ENCODE data around the gene GFPT2.
"Not testable (repeated sequence)": the region's sequence is repeated elsewhere in the genome, so short reads cannot be mapped to it uniquely, and the experiment has no call there.

The GFPT2 gene

DNA sequence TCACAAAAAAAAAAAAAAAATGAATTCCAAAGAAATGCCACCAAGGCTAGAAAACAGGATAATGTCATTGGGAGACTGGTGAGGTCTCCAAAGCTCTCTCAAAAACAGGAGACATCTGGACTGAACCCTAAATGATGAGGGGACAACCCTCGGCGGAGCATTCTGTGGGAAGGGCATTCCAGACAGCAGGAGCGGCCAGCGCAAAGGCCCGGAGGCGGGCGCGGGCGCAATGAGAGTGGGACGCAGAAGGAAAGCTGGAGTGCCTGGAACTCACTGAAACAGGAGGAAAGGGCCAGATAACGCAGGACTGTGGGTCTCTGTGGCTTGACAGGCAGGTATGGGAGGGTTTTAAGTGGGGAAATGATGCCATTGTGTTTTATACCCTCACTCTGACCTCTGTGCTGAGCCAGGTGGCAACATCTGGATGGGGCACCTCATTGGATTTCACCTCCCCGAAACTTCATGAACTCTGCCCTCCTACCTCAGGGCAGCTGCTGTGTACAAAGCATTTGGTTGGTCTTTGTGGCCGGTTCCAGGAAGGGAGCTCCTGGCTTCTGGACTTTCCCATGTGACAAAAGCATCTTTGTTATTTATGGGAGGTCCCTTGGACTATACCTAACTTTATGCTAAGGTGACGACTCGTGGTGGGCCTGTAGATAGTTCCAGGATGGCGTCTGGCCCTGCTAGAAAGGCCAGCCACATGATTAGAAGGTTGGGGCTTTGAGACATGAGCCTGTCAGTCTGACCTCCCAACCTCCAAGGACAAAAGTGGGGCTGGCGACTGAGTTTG is 49.7 kb downstream of the GFPT2 start:
- DNase-seq, result no peak

DNA sequence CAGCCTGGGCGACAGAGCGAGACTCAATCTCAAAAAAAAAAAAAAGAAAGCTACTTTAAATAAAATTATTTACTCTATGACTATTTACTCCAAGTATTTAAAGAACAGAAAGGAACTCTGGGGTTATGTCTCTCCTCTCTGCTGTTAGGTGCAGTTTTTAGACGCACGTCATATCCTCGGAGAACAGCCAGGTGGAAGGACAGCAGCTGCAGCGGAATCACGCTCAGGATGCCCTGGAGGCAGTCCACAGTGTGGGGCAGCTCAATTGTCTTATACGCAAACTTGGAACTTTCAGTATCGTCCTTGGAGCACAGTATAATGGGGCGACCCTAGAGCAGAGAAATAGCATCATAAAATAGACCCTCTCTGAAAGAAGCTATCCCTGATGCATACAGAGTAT is 50.9 kb downstream of the GFPT2 start:
- no peak for DNase-seq

DNA sequence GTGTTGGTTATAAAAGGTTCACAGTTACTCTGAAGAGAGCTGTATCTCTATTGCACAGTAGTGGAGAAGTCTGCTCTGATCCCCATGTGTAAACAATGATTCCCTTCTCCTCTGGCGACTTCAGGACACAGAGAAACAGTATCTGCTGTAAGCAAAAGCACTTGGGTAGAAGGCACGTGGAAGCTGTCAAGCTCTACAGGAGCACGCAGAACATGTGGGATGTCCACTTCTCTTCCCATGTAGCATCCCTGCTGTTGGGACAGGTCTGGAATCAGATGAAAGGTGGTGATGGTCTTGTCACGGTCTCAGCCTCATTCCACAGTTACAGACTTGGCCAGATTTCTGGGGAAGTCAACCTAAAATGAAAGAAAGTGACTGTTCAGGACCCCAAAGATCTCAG is 51.9 kb downstream of the GFPT2 start:
- no peak for DNase-seq

DNA sequence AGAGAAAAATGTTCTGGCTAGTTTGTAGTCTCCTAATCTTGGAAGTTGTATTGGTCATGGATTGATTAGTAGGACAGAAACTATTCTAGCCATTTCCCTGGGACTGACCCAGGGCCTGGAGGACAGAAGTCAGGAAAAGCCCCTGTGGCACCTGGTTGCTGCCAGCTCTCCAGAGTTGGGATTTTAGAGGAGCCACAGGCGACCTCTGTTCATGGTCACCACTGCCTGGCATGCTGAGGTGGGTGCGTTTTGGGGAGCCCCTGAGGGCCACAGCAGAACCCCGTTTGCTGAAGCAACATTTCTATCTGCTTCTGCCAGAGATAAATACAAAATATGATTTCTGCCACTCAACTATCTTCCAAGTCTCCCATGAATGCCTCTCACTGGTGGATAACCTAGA is 53.6 kb downstream of the GFPT2 start:
- no peak for DNase-seq

DNA sequence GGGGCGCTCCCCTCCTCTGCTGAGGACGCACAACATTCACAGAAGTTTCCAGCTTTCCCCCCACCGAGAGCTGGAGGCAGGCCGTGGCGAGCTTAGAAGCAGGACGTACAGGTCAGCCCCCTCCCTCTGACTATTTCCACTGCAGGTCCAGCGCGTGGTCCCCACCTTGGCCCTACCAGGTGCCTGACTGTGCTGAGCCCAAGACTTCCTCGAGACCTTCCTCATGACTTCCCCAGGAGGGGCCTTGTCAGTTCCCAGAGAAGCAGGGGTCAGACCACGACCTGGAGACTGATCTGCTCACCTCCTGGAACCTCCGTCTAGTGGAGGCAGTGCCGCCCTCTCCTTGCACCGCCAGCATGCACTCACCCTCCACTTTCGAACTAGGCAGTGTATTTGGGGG is 54.1 kb downstream of the GFPT2 start:
- DNase-seq, result not testable (repeated sequence)

DNA sequence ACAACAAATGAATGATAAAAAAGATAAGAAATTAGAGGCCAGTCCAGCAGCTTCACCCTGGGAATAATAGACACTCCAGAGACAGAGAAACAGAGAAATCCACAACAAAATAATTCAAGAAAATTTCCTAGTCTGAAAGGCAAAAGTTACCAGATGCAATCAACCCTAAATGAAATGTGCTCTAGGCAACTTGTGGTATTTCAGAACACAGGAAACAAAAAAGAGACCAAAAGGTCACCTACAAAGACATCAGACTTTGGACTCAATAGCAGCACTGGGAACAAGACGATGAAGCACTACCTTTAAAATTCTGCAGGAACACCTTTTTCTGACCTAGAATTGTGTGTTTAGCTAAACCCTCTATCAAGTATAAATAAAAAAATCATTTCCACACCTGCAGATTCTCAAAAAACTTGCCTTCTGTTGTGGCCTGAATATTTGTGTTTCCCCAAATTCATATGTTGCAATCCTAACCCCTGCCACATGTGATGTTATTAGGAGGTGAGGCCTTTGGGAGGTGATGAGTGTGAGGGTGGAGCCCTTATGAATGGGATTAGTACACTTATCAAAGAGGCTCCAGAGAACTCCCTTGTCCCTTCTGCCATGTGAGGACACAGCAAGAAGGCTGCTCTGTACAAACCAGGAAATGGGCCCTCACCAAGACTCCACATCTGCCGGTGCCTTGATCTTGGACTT is 55.4 kb downstream of the GFPT2 start:
- no peak for DNase-seq

DNA sequence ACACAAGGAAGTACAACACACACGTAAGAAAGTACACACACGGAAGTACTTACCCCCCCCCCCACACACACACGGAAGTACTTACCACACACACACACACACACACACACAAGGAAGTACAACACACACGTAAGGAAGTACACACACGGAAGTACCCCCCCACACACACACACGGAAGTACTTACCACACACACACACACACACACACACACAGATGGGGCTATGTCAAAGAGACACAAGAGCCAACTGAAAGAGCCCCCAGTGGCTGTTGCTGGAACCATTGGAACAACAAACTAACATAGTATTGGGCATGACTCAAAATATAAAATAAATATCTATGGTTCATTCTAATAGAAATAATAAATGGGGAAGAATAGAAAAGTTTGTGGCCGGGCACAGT is 56.4 kb downstream of the GFPT2 start:
- no peak for DNase-seq

DNA sequence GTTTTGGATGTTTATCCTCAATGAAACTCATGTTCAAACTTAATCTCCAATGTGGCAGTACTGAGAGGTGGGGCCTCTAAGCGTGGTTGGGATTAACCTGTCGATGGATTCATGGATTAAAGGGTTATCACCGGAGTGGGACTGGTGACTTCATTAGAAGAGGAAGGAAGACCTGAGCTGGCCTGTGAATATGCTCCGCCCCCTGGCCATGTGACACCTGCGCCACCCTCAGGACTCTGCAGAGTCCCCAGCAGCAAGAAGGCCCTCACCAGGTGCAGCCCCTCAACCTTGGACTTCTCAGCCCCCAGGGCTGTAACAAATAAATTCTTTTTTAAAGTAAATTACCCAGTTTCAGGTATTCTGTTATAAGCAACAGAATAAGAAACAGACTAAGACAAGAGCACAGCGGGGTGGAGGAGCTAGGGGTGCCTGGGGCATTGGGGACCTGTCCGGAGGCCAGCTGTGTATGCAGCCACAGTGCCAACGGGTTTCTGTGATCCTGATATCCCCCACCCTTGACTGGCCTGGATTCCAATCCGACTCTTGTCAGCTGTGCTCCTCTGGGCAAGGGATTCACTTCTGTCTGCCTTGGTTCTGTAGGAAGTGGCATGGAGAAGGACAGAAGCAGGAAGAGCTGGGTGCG is 58.1 kb downstream of the GFPT2 start:
- DNase-seq, result no peak

DNA sequence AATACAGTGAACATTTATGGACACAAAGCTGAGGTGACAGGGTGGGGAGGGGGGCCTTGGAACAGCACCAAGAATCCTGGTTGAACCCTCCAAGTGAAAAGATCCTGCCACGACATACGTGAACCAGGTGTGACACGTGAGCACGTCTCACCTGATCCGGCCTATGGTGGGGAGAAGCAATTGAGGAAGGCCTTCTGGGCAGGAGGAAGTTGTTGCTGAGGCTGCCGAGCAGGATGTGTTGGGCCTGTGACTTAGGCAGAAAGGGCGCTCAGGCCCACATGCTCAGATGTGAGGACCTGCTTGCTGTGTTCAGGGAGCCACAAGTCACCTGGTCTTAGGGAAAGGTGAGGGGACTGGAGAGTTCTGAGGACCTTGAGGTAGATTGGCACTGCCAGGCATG is 58.7 kb downstream of the GFPT2 start:
- DNase-seq, result no peak

DNA sequence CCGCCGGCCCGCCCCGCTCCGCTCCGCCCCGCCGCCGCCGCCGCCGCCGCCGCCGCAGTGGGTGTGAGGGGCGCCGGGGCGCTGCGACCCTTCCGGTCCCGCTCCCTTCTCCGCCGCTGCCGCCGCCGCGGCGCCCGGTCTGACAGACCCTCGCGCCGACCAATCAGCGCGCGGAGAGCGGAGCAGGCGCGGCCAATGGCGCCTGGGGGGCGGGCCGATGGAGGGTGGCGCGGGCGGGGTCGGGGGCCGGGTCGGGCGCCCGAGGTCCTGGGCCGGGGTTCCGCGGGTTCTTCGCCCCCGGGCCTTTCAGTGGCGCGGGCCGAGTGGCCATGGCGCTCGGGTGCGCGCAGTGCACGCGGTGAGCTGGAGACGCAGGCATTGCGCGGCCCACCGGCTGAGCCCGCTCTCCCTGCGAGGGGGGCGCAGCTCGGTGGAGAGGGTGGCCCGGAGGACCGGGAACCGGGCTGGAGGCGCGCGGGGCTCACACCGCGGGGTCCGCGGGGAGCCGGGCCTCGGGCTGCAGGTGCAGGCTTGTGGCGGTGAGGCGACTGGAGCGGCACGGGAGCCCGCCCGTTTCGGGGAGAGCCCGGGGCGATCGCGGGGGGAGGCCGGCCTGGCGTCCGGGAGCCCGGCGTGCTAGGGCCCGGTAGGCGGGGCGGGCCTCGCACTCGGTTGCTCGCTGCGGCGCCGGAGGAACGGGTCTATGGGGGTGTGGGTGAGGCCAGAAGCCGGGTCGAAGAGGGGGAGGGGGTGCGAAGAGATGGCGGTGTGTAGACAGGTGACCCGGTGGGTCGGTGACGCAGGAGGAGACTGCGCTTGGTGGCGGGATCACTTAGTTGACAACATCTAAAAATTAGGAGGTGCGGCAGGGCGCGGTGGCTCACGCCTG is 60.9 kb downstream of the GFPT2 start, which contains the start of gene MAPK9:
Gene MAPK9 (minus strand): TSS at position 141 of the 889 bp plus-strand sequence. CDS start 11,522 bp downstream, outside the sequence.
- DNase-seq, result peak; percentile 74

DNA sequence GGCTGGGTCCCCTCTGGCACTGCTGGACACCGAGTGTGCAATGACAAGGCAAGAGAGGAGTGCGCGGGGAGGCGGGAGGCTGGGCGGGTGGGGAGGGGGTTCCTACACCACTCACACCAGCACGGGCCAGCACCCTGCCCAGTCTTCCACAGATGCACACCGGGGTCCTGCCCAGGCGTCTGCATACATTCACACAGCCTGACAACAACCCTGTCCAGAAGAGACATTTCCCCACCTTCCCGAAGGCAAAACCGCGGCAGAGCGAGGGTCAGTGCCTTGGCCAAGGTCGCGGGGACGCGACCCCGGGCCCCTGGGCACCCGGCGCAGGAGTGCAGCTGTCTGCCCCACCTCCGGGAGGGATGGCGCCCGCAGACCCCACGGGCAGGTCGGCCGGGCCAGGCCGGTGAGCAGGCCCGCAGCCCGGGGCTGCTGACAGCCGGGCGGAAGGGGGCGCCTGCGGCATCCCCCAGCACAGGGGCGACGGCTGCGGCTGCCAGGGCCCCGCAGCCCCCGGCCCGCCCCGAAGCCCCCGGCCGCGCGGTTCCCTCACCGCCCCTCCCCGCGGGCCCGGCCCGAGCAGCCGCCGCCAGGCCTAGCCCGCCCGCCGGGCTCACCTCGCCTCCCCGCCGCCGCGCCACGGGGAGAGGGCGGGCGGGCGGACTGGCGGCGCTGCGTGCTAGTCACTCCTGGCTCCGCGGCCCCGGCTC is 61.7 kb downstream of the GFPT2 start:
- DNase-seq, result no peak

DNA sequence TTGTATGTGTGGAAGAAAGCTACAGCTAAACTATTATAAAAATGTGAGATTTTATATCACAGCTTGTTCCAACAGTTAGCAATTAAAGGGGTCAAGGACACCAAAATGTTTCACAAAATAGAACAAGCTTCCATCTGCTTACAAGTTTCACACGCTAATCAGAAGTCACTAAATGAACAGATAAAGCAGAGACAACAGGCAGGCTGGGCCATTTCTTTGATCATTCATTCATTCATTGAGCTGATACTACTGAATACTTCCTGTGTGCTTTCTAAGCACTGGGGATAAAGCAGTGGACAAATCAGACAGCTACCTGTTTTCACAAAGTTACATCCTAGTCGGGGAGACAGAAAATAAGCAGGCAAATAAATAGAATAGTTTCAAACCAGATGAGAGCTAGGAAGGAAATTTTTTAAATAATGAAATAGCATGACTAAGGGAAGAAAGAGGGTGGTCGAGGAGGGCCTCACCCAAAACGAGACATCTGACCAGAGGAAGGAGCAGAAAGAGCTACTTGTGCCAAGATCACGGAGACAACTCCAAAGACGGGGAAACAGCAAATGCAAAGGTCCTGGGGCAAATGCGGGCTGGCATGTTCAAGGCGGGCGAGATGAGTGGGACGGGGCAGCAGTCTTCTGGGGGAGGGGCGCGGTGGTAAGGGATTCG is 62.4 kb downstream of the GFPT2 start:
- DNase-seq, result no peak

DNA sequence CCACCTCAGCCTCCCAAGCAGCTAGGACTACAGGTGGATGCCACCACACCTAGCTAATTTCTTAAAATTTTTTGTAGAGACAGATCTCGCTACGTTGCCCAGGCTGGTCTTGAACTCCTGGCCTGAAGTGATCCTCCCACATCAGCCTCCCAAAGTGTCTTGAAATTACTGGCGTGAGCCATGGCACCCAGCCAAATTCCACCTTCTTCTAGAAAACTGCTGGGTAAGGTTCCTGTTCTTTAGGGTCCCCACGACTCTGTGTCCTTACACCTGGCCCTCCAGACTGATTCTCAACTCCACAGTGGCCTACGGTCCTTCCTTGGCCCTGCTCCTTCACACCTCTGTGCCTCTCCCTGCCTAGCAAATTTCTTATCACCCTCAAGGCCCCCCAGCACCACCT is 63.2 kb downstream of the GFPT2 start:
- DNase-seq, result no peak

DNA sequence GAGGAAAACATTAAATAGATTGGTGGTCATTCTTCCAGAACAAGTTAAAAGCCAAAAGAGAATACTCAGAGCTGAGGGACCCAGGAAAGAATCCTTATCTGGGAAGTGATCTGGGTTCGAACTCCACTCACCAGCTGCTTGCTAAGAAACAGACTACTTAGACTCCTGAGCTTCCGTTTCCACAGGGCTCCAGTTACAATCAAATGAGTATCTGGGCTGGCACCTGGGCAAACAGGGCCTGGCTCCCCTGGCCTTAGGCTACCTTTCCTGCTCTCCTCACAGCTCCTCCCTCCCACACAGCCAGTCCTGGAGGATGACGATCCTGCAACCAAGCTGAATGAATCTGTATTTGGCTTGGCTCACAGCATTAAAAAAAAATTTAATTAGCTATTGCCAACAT is 63.7 kb downstream of the GFPT2 start:
- DNase-seq, result no peak

DNA sequence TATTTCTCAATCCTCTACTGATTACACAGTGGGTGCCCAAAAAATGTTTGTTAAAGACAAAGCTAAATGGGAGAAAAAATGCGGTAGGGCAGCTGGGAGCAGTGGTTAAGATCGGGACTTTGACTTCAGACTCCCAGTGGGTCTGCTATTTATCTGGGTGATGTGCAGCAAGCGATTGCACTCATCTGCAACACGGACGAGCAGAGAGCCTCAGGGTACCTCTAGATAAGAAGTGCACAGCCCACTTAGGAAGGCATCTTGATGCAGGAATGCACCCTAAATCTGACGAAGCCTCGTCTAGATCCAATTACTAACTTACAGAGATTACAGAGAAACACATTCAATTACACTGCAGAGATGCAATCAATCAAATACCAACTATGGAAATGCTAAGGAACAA is 65.3 kb downstream of the GFPT2 start:
- DNase-seq, result no peak

DNA sequence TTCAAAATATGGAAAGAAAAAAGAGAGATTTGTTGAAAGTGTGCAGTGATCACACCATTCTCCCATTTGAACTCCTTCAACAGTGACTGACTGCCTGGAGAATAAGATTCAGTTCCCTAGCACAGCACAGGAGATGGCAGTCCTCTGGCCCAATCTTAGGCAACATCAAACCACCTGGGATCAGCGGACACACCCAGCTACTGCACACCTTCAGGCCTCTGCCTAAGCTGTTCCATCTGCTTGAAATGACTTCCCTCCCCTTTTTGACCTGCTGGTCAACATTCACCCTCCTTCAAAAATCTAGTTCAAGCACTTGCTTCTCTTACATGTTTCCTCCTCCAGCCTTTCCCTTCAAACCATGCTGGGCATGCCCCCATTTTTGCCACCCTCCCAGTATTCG is 65.7 kb downstream of the GFPT2 start:
- no peak for DNase-seq

DNA sequence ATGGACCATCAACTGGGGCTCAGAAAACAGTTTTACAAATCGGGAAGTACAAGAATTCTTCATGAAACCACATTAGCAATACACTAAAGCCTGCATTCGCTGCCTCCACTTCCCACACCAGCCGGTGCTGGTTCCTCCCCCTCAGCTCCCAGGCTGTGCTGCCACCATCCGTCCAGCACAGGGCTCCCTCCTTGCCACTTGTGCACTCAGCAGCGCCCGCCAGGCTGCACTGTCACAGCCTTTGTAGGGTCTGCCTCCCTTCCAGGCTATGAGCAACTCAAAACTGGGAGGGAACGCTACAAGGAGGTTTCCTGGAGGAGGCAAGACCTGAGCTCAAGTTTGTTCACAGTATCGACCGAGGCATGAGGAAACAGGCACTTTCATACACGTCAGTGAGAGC is 69.0 kb downstream of the GFPT2 start:
- DNase-seq, result no peak

DNA sequence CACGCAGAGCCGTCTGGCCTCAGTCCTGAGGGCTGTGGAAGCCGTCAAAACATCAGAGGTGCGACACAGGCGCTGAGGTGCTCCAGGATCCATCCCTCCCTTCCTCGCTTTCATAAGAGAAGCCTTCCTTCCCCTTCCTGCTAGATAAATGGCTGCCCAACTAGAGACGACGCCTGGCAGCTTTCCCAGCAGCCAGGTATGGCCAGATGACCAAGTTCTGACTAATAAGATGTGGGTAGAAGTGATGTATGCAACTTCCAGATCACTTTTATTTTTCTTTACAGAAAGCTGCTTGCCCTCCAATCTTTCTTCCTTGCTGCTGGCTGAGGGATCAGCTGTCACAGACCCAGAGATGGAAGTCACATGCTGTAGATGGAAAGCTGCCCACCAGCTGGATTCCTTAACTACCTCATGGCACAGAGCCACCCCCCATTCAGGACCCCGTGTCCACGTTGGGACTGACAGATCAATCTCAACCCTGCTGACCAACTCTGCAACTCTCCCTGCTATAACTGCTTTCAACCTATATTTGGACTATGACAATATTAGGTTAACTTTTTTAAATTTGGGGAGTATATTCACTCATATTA is 70.0 kb downstream of the GFPT2 start:
- DNase-seq, result no peak

DNA sequence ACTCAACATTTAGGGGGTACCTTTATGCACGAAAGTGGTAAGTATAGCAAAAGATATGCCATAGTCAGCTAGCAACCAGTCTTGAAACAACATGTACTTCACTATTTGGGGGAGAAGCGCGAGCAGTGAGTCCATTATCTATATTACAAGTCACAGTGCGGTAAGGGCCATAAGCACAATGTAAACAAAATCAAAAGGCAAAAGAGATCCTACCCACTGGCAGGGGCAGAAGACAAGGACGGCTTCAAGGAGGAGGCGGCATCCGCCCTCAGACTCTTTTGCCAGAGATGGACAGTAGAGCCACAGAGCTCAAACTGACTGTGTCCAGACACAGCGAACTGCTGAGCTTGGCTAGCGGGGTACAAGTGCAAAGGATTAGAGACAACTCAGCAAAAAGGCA is 70.9 kb downstream of the GFPT2 start:
- DNase-seq, result no peak

DNA sequence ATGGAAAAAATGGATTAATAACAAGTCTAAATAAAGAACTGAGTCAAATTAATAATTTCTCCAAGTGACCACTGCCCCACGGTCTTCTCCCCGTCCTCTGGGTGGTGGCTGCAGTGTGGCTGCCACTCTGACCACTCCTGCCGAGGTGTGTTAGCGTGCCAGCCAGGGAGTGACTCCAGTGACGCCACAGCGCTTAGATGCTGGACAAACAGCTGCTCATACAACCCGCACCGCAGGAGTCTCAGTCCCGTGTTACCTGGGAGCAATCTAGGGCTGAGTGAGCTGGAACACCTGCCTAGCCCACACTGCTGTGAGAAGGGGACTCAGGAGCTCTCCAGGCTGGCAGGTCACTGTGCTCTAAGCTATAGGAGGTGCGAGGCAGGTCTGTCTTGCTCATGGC is 71.4 kb downstream of the GFPT2 start:
- DNase-seq, result no peak

DNA sequence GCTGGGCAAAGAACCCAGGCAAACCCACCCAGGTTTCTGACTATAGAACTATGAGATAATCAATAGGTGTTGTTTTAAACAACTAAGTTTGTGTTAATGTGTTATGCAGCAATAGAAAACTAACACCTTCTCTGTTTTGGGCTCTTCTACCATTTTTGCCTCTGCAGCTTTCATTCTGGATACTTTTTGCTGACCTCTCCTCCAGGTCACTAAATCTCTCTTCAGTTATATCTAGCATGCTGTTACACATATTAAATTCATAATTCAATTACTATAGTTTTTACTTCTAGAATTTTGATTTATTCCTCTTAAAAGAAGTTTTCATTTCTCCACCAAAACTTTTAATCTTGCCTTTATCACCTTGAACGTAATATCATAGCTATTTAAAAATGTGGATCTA is 78.4 kb downstream of the GFPT2 start:
- DNase-seq, result no peak

All from activated CD4-positive, alpha-beta T cell treated with anti-CD3 and anti-CD28 coated beads for 1 hour (primary cell).